Gastrocnemius medialis (tissue), 4 donors: ENCODE measurements around the gene MYO3B. TPM values are rescaled to one million over a fixed set of nuclear protein-coding genes. Genes with fewer than 3 reads are reported as not detected.

Experiments used
- ATAC-seq, 2 donors: fragments of 150-250 bp; one replicate each; pipeline ENCODE4 v1.9.1; 2016
- DNase-seq, 2 donors: peaks; one replicate each; pipeline ENCODE4 v3.0.0-alpha.2; 2019
- H3K27ac ChIP-seq, 4 donors: fragments of 200-600 bp; sonication (generic); 1 replicate in 1 of 4; 2 replicates in 3 of 4; pipeline ENCODE4 v1.5.1; 2016 to 2018; ENCODE audit warnings: mild to moderate bottlenecking in 2 of 4, moderate library complexity in 1 of 4
- H3K27me3 ChIP-seq, 3 donors: fragments of 200-600 bp; sonication (generic) in 2 of 3; 1 replicate in 1 of 3; 2 replicates in 2 of 3; pipeline versions ENCODE4 v1.5.1 to v1.6.0; 2016 to 2019; ENCODE audit warnings: mild to moderate bottlenecking in 1 of 3, moderate library complexity in 1 of 3
- H3K36me3 ChIP-seq, 2 donors: fragments of 200-600 bp; sonication (generic) in 1 of 2; one replicate each; pipeline ENCODE4 v1.5.1; 2017 to 2018
- H3K4me1 ChIP-seq, 2 donors: fragments of 200-600 bp; sonication (generic) in 1 of 2; one replicate each; pipeline ENCODE4 v1.5.1; 2016 to 2017; ENCODE audit warnings: mild to moderate bottlenecking in 2 of 2
- H3K4me3 ChIP-seq, 4 donors: fragments of 200-600 bp; sonication (generic) in 3 of 4; 1 replicate in 1 of 4; 2 replicates in 3 of 4; pipeline ENCODE4 v1.5.1; 2016 to 2019; ENCODE audit warnings: mild to moderate bottlenecking in 2 of 4
- H3K9me3 ChIP-seq, 3 donors: fragments of 200-600 bp; sonication (generic) in 2 of 3; 1 replicate in 1 of 3; 2 replicates in 2 of 3; pipeline ENCODE4 v1.5.1; 2016 to 2019
- CTCF ChIP-seq, 5 experiments: fragments of 450-650 bp in 3 of 5; fragments of 200-600 bp in 2 of 5; sonication (generic) in 2 of 5; IDR thresholded peaks in 4 of 5; conservative IDR thresholded peaks in 1 of 5; 1 replicate in 4 of 5; 2 replicates in 1 of 5; pipeline ENCODE4 v1.5.1; 2016 to 2019; ENCODE audit warnings: antibody characterized with exemption in 5 of 5, mild to moderate bottlenecking in 3 of 5, moderate library complexity in 3 of 5
- POLR2A ChIP-seq, 2 donors: fragments of 450-650 bp; IDR thresholded peaks; one replicate each; pipeline ENCODE4 v1.6.1; 2017; ENCODE audit warnings: antibody characterized with exemption in 2 of 2, mild to moderate bottlenecking in 2 of 2, moderate library complexity in 2 of 2
- in situ Hi-C, 4 donors: fragments of 200-750 bp; cut with MboI; loops; one replicate each; pipeline versions ENCODE4 v1.15.0 to v1.8.0; 2017; ENCODE audit warnings: low sequenced_read_pairs in 4 of 4
- intact Hi-C: fragments of 100-400 bp; cut with DNase I; formaldehyde crosslinking; loops from one replicate; pipeline ENCODE4 v1.15.1; 2023; ENCODE audit warnings: low total_unique reads
- total RNA-seq, 4 donors: library from RNA; depleted of rRNA; stranded (reverse); fragments of >200 nt; gene quantifications; one replicate each; pipeline versions ENCODE4 v1.1.0 to v1.2.3, GENCODE V29; 2016

Gene MYO3B
- total RNA-seq, 4 donors from 2014 or later = 0.07 to 0.27 TPM; not detected in 2

GRCh38 chr2:170354388-170354787, 176.4 kb downstream of the MYO3B start:
- TF ChIP-seq POLR2A (IDR thresholded peaks at IDR 0.05) (no peak), CTCF (IDR thresholded peaks at IDR 0.05 in 4 of 5, conservative IDR thresholded peaks at IDR 0.05 in 1 of 5) (no peak)
- no peak for ATAC-seq
- H3K4me1 ChIP-seq = no peaks in the 10 kb centered on the region
- no peak overlapping the region for H3K4me3 ChIP-seq
- DNase-seq = no peak
- H3K9me3 ChIP-seq = no peaks in the 10 kb centered on the region
- intact Hi-C loops = no loop called here
- H3K27me3 ChIP-seq = no peaks in the 10 kb centered on the region
- in situ Hi-C loops = no loop called here
- H3K27ac ChIP-seq = no peak overlapping the region
- H3K36me3 ChIP-seq = no peaks in the 10 kb centered on the region

DNA sequence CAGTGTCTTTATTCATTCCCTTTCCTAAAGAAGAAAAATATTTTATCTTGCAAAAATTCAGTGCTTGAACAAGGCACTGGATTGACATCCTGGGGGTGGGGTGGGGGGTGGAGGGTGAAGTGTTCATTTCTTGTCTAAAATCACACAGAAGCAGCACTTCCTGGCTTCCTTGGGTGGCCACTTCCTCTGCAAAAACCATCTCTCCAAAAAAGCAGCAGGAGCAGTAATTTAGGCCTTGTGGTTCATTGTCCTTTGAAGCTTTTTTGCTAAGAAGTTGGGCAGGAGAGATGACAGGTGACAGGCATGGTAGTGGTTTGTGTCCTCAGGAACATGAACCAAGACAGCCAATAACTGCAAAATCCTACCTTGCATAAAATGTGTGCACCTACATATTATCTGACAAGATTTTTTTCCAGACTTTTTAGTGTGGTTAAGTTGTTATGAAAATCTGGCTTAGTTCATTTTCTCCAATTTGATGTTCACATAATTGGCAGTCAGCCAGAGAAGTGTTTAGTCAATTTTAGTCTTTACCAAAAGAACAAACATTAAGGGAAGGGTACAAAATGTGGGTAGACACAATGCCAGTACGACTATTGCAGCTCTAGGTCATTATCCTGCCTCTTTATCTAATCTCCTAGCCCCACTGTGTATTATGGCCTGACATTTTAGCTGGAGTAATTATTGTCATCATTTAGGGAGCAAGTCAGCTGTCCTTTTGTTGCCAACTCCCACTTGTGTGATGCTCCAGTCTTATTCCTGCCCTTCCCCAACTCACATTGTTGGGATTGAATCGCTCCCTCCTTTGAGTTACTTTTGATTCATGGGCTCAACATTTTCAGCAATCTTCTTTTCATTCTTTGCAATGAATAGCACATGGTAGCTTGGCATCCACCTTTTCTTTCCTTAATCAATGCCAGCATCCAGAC, 177.2 kb downstream of the MYO3B start:
- DNase-seq (no peak), ATAC-seq (no peak)
- Histone ChIP-seq H3K4me1 (no peaks in the 10 kb centered on the region), H3K9me3 (no peaks in the 10 kb centered on the region), H3K27me3 (no peaks in the 10 kb centered on the region), H3K27ac (no peak overlapping the region), H3K4me3 (no peak overlapping the region), H3K36me3 (no peaks in the 10 kb centered on the region)
- in situ Hi-C loops = no loop called here
- intact Hi-C loops = no loop called here
- TF ChIP-seq POLR2A (IDR thresholded peaks at IDR 0.05) = no peak
- TF ChIP-seq CTCF (IDR thresholded peaks at IDR 0.05 in 4 of 5, conservative IDR thresholded peaks at IDR 0.05 in 1 of 5) = no peak

GRCh38 chr2:170359466-170359865, 181.5 kb downstream of the MYO3B start:
- no peak for TF ChIP-seq CTCF (IDR thresholded peaks at IDR 0.05 in 4 of 5, conservative IDR thresholded peaks at IDR 0.05 in 1 of 5)
- no peak for TF ChIP-seq POLR2A (IDR thresholded peaks at IDR 0.05)
- no peaks in the 10 kb centered on the region for H3K9me3 ChIP-seq
- intact Hi-C loops = no loop called here
- no peaks in the 10 kb centered on the region for H3K36me3 ChIP-seq
- no peak for DNase-seq
- H3K27ac ChIP-seq = no peak overlapping the region
- no peak overlapping the region for H3K4me3 ChIP-seq
- in situ Hi-C loops = no loop called here
- peaks cover 0 to 2% (median 0%) of the 10 kb centered on the region in 3 donors for H3K27me3 ChIP-seq
- no peaks in the 10 kb centered on the region for H3K4me1 ChIP-seq
- no peak for ATAC-seq

GRCh38 chr2:170360546-170361089, 182.7 kb downstream of the MYO3B start:
- no peaks in the 10 kb centered on the region for H3K4me1 ChIP-seq
- ATAC-seq (no peak), DNase-seq (no peak)
- intact Hi-C loops (loop anchor here (5.0 to 10.0 kb wide), 2 partner anchors 126 to 452 kb away; no protein-coding TSS in a partner anchor), in situ Hi-C loops (loop anchor here in 1 of 4 donors (10.0 kb wide), 1 partner anchor 454 kb away; the partner anchor contains the start of gene GAD1)
- H3K27ac ChIP-seq = no peak overlapping the region
- no peaks in the 10 kb centered on the region for H3K36me3 ChIP-seq
- H3K27me3 ChIP-seq = peaks cover 0 to 3% (median 0%) of the 10 kb centered on the region in 3 donors
- H3K9me3 ChIP-seq = no peaks in the 10 kb centered on the region
- H3K4me3 ChIP-seq = no peak overlapping the region
- TF ChIP-seq POLR2A (IDR thresholded peaks at IDR 0.05) = no peak
- TF ChIP-seq CTCF (IDR thresholded peaks at IDR 0.05 in 4 of 5, conservative IDR thresholded peaks at IDR 0.05 in 1 of 5) = no peak
